SK-N-SH (cell line): ENCODE data around the gene LRMDA. TPM values are rescaled to one million over a fixed set of nuclear protein-coding genes. Genes with fewer than 3 reads are reported as not detected.

ENCODE experiments used
- CTCF ChIA-PET: fragments of 300-600, 350-600 bp; formaldehyde crosslinking; extraction: SDS; loops from one replicate; lab custom pipeline; 2021; lab: Yijun Ruan, JAX
- POLR2A ChIA-PET: fragments of 350-600 bp; sonication (Branson Sonifier 250); formaldehyde crosslinking; extraction: SDS; loops from one replicate; lab custom pipeline; 2020; ENCODE audit warnings: antibody characterized with exemption, inconsistent platforms; lab: Yijun Ruan, JAX
- DNase-seq: peaks from one replicate; pipeline ENCODE4 v3.0.0; 2012
- H2AFZ ChIP-seq: fragments of 200-600 bp; sonication (generic); 2 replicates; pipeline ENCODE4 v1.8.1; 2016; ENCODE audit warnings: antibody characterized with exemption, mild to moderate bottlenecking, low read depth
- H3F3A ChIP-seq: fragments of 200-600 bp; sonication (generic); replicated peaks from 2 replicates; pipeline ENCODE3; 2016; ENCODE audit warnings: antibody characterized with exemption, mild to moderate bottlenecking; ENCODE audit not compliant: insufficient read depth
- H3K27ac ChIP-seq, 2 experiments: fragments of 200-500 bp in 1 of 2; fragments of 200-600 bp in 1 of 2; sonication (Bioruptor generic) in 1 of 2; sonication (generic), shearing (Covaris generic) in 1 of 2; 2 replicates each; pipeline versions ENCODE4 v1.5.1 to v1.6.1; 2014 to 2016; ENCODE audit warnings: low read depth in 2 of 2, inconsistent platforms in 1 of 2, low read length in 1 of 2, mild to moderate bottlenecking in 1 of 2, mixed read lengths in 1 of 2
- H3K27me3 ChIP-seq: fragments of 200-600 bp; sonication (generic), shearing (Covaris generic); 2 replicates; pipeline ENCODE4 v1.6.1; 2016; ENCODE audit warnings: mixed run types; ENCODE audit not compliant: insufficient read depth
- H3K36me3 ChIP-seq, 2 experiments: fragments of 200-500 bp in 1 of 2; fragments of 200-600 bp in 1 of 2; sonication (Bioruptor generic) in 1 of 2; sonication (generic) in 1 of 2; replicated peaks in 1 of 2; 2 replicates each; pipeline versions ENCODE3 to v1.5.1; 2014 to 2016; ENCODE audit warnings: low read length in 1 of 2, mild to moderate bottlenecking in 1 of 2; ENCODE audit not compliant: insufficient read depth in 2 of 2, control insufficient read depth in 1 of 2
- H3K4me1 ChIP-seq, 2 experiments: fragments of 200-500 bp in 1 of 2; fragments of 200-600 bp in 1 of 2; sonication (Bioruptor generic) in 1 of 2; sonication (generic), shearing (Covaris generic) in 1 of 2; 2 replicates each; pipeline versions ENCODE4 v1.5.1 to v1.6.1; 2014 to 2016; ENCODE audit warnings: low read depth in 1 of 2, low read length in 1 of 2, mixed run types in 1 of 2; ENCODE audit not compliant: insufficient read depth in 2 of 2, control insufficient read depth in 1 of 2
- H3K4me2 ChIP-seq: fragments of 200-600 bp; sonication (generic), shearing (Covaris generic); 2 replicates; pipeline ENCODE4 v1.6.1; 2017; ENCODE audit warnings: mixed run types
- H3K4me3 ChIP-seq, 2 experiments: fragments of 200-500 bp in 1 of 2; fragments of 200-600 bp in 1 of 2; sonication (Bioruptor generic) in 1 of 2; sonication (generic), shearing (Covaris generic) in 1 of 2; 2 replicates each; pipeline versions ENCODE4 v1.5.1 to v1.8.1; 2014 to 2016; ENCODE audit warnings: low read depth in 2 of 2, inconsistent platforms in 1 of 2, low read length in 1 of 2, mild to moderate bottlenecking in 1 of 2, mixed read lengths in 1 of 2, moderate library complexity in 1 of 2
- H3K79me2 ChIP-seq: fragments of 200-600 bp; sonication (generic); 2 replicates; pipeline ENCODE4 v1.8.1; 2017; ENCODE audit warnings: mild to moderate bottlenecking; ENCODE audit not compliant: insufficient read depth
- H3K9ac ChIP-seq: fragments of 200-600 bp; sonication (generic); 2 replicates; pipeline ENCODE4 v1.6.1; 2017; ENCODE audit warnings: mixed run types
- H3K9me2 ChIP-seq: fragments of 200-600 bp; sonication (generic); 2 replicates; pipeline ENCODE4 v1.6.1; 2017; ENCODE audit warnings: mixed run types
- H3K9me3 ChIP-seq: fragments of 200-600 bp; sonication (generic); 2 replicates; pipeline ENCODE4 v1.6.1; 2017; ENCODE audit warnings: mixed run types, mild to moderate bottlenecking, moderate library complexity
- H4K20me1 ChIP-seq: fragments of 200-600 bp; sonication (generic); 2 replicates; pipeline ENCODE4 v1.6.1; 2017; ENCODE audit warnings: mild to moderate bottlenecking, mixed run types; ENCODE audit not compliant: insufficient read depth
- CTCF ChIP-seq: fragments of 200-600 bp; sonication (generic); IDR thresholded peaks from 2 replicates; pipeline ENCODE4 v1.6.1; 2017; ENCODE audit warnings: antibody characterized with exemption, mild to moderate bottlenecking, moderate library complexity
- EZH2phosphoT487 ChIP-seq: fragments of 200-600 bp; sonication (generic); IDR thresholded peaks from 2 replicates; pipeline ENCODE4 v1.6.1; 2017; ENCODE audit warnings: low read depth, mixed run types, mild to moderate bottlenecking, antibody characterized with exemption, moderate library complexity, borderline replicate concordance
- FOSL2 ChIP-seq: IDR thresholded peaks from 2 replicates; pipeline ENCODE4 v1.4.0; 2012; ENCODE audit warnings: low read depth, mild to moderate bottlenecking, moderate library complexity, borderline replicate concordance
- FOXM1 ChIP-seq: IDR thresholded peaks from 2 replicates; pipeline ENCODE4 v1.4.0; 2012; ENCODE audit warnings: low read depth, mild to moderate bottlenecking
- GABPA ChIP-seq: IDR thresholded peaks from 2 replicates; pipeline ENCODE4 v1.4.0; 2012; ENCODE audit warnings: low read depth, mild to moderate bottlenecking
- GATA2 ChIP-seq: sonication (generic); formaldehyde crosslinking; IDR thresholded peaks from 2 replicates; pipeline ENCODE4 v1.5.0; 2020; ENCODE audit warnings: mild to moderate bottlenecking, missing genetic modification reagents
- MAX ChIP-seq: IDR thresholded peaks from 2 replicates; pipeline ENCODE4 v1.4.0; 2012; ENCODE audit warnings: low read depth
- MEF2A ChIP-seq: IDR thresholded peaks from 2 replicates; pipeline ENCODE4 v1.4.0; 2012; ENCODE audit warnings: low read depth, borderline replicate concordance
- POLR2AphosphoS5 ChIP-seq: IDR thresholded peaks from 2 replicates; pipeline ENCODE4 v1.6.1; 2012; ENCODE audit warnings: low read depth, low read length
- RFX5 ChIP-seq: IDR thresholded peaks from 2 replicates; pipeline ENCODE4 v1.6.1; 2012; ENCODE audit warnings: mild to moderate bottlenecking, improper control_type of control experiment, low read length
- RXRA ChIP-seq: IDR thresholded peaks from 2 replicates; pipeline ENCODE4 v1.4.0; 2012; ENCODE audit warnings: low read depth, mild to moderate bottlenecking, borderline replicate concordance
- SMC3 ChIP-seq: IDR thresholded peaks from 2 replicates; pipeline ENCODE4 v1.6.1; 2012; ENCODE audit warnings: low read depth, low read length, improper control_type of control experiment
- TAF1 ChIP-seq: IDR thresholded peaks from 2 replicates; pipeline ENCODE4 v1.6.1; 2012; ENCODE audit warnings: low read depth, mild to moderate bottlenecking, low read length, moderate library complexity, borderline replicate concordance
- USF1 ChIP-seq: IDR thresholded peaks from 2 replicates; pipeline ENCODE4 v1.4.0; 2012; ENCODE audit warnings: low read depth, borderline replicate concordance
- WGBS: methylation state at CpG from one replicate; pipeline ENCODE4 v1.1.6; 2017; ENCODE audit warnings: low lambda C conversion rate; 5-methylcytosine and 5-hydroxymethylcytosine counted together
- polyA plus RNA-seq, 3 experiments: library from polyadenylated mRNA; depleted of rRNA; stranded (reverse); fragments of >200 nt; gene quantifications; 2 replicates each; pipeline ENCODE4 v1.2.3, GENCODE V29; 2012
- TF ChIP-seq, protein P1 (sequence below): IDR thresholded peaks from 2 replicates; pipeline ENCODE4 v1.6.1; 2012; ENCODE audit warnings: mild to moderate bottlenecking, low read depth, low read length, moderate library complexity

The LRMDA gene
- polyA plus RNA-seq, 1 of the 3 experiments (the other 2 are of a cell fraction) = 0.95 TPM

DNA sequence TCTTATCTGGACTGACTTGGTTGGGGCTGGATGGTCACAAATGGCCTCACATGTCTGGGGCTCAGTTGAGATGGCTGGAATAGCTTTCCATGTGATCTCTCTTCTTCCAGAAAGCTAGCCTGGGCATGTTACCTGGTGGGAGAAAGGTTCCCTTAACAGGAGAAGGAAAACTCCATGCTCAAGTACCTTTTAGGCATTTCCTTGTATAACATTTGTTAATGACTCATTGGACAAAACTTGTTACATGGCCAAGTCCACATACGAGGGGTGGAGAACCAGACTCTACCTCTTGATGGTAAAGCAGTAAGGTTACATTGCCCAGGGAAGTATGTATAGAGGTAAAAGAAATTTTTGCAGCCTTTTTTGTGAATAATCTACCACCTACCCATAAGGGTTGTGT, 826.4 kb downstream of the LRMDA start:
- WGBS = 85% methylated on average over 1 of the region's 1 CpG
- H3F3A ChIP-seq = no peaks in the 10 kb centered on the region
- TF ChIP-seq SMC3 (no peak), RFX5 (no peak), GATA2 (CRISPR knock-in tag) (no peak)
- no peak for DNase-seq
- H3K9me3 ChIP-seq = peaks cover 12% of the 10 kb centered on the region
- no peak overlapping the region for H3K27ac ChIP-seq
- H3K79me2 ChIP-seq = no peaks in the 10 kb centered on the region
- H3K4me1 ChIP-seq = no peaks in the 10 kb centered on the region
- POLR2A ChIA-PET = no interaction called here
- no peak overlapping the region for H2AFZ ChIP-seq
- no peak overlapping the region for H3K4me2 ChIP-seq
- H4K20me1 ChIP-seq = no peaks in the 10 kb centered on the region
- no peaks in the 10 kb centered on the region for H3K9me2 ChIP-seq
- CTCF ChIA-PET = no interaction called here
- no peaks in the 10 kb centered on the region for H3K27me3 ChIP-seq
- H3K9ac ChIP-seq = no peak overlapping the region
- peaks cover 0 to 6% of the 10 kb centered on the region in 2 experiments for H3K36me3 ChIP-seq
- no peak overlapping the region for H3K4me3 ChIP-seq

GRCh38 chr10:76265441-76266113, 834.2 kb downstream of the LRMDA start:
- CTCF ChIA-PET = interaction anchor here (1.4 kb wide), 1 partner anchor 12 kb away, joined by 3 read pairs; no protein-coding TSS in a partner anchor
- no peaks in the 10 kb centered on the region for H3K36me3 ChIP-seq
- no peak for TF ChIP-seq RFX5
- TF ChIP-seq USF1 = no peak
- no peak for TF ChIP-seq POLR2AphosphoS5
- TF ChIP-seq FOXM1 = no peak
- TF ChIP-seq MAX = no peak
- TF ChIP-seq FOSL2 = no peak
- TF ChIP-seq GABPA = no peak
- TF ChIP-seq, protein P1, sequence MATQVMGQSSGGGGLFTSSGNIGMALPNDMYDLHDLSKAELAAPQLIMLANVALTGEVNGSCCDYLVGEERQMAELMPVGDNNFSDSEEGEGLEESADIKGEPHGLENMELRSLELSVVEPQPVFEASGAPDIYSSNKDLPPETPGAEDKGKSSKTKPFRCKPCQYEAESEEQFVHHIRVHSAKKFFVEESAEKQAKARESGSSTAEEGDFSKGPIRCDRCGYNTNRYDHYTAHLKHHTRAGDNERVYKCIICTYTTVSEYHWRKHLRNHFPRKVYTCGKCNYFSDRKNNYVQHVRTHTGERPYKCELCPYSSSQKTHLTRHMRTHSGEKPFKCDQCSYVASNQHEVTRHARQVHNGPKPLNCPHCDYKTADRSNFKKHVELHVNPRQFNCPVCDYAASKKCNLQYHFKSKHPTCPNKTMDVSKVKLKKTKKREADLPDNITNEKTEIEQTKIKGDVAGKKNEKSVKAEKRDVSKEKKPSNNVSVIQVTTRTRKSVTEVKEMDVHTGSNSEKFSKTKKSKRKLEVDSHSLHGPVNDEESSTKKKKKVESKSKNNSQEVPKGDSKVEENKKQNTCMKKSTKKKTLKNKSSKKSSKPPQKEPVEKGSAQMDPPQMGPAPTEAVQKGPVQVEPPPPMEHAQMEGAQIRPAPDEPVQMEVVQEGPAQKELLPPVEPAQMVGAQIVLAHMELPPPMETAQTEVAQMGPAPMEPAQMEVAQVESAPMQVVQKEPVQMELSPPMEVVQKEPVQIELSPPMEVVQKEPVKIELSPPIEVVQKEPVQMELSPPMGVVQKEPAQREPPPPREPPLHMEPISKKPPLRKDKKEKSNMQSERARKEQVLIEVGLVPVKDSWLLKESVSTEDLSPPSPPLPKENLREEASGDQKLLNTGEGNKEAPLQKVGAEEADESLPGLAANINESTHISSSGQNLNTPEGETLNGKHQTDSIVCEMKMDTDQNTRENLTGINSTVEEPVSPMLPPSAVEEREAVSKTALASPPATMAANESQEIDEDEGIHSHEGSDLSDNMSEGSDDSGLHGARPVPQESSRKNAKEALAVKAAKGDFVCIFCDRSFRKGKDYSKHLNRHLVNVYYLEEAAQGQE = no peak
- no peak for TF ChIP-seq CTCF
- no peak for TF ChIP-seq SMC3
- TF ChIP-seq EZH2phosphoT487 = no peak
- TF ChIP-seq MEF2A = no peak
- no peak for TF ChIP-seq TAF1
- no peak for TF ChIP-seq RXRA
- H3K4me1 ChIP-seq = no peaks in the 10 kb centered on the region
- no peaks in the 10 kb centered on the region for H3K79me2 ChIP-seq
- WGBS = 64% methylated on average over 4 of the region's 4 CpGs
- 0 out of 2 replicates have a peak, but pooled peaks cover 2% of the 10 kb centered on the region for H3K9me3 ChIP-seq
- H3K9ac ChIP-seq = no peak overlapping the region
- no peaks in the 10 kb centered on the region for H4K20me1 ChIP-seq
- POLR2A ChIA-PET = no interaction called here
- H3F3A ChIP-seq = no peaks in the 10 kb centered on the region
- no peaks in the 10 kb centered on the region for H3K9me2 ChIP-seq
- no peak for DNase-seq
- no peak overlapping the region for H3K27ac ChIP-seq
- H3K4me2 ChIP-seq = no peak overlapping the region
- no peak overlapping the region for H3K4me3 ChIP-seq
- H3K27me3 ChIP-seq = no peaks in the 10 kb centered on the region
- no peak overlapping the region for H2AFZ ChIP-seq
